OCI-LY1 (cell line): ENCODE measurements around the gene PHLDA2.

Experiments
- H2AFZ ChIP-seq: fragments of 200-600 bp; sonication (generic), shearing (Covaris generic); 2 replicates; pipeline ENCODE4 v1.6.0; 2014; ENCODE audit warnings: antibody characterized with exemption, mild to moderate bottlenecking, low read length
- H3F3A ChIP-seq: fragments of 200-600 bp; sonication (generic), shearing (Covaris generic); 2 replicates; pipeline ENCODE4 v1.6.0; 2014; ENCODE audit warnings: mild to moderate bottlenecking, antibody characterized with exemption, low read length, moderate library complexity; ENCODE audit not compliant: insufficient read depth
- H3K27ac ChIP-seq: fragments of 200-600 bp; sonication (generic); 2 replicates; pipeline ENCODE4 v1.5.1; 2014; ENCODE audit warnings: low read length, mixed run types, mild to moderate bottlenecking, low read depth; ENCODE audit not compliant: poor library complexity, severe bottlenecking
- H3K27me3 ChIP-seq: fragments of 200-600 bp; sonication (generic); 2 replicates; pipeline ENCODE4 v1.6.0; 2014; ENCODE audit warnings: antibody characterized with exemption, mild to moderate bottlenecking, low read length, moderate library complexity; ENCODE audit not compliant: insufficient read depth
- H3K36me3 ChIP-seq: fragments of 200-600 bp; sonication (generic); 2 replicates; pipeline ENCODE4 v1.6.1; 2014; ENCODE audit warnings: mild to moderate bottlenecking, antibody characterized with exemption, low read length, moderate library complexity, mixed read lengths; ENCODE audit not compliant: insufficient read depth
- H3K4me1 ChIP-seq: fragments of 200-600 bp; sonication (generic); 2 replicates; pipeline ENCODE4 v1.5.1; 2014; ENCODE audit warnings: mild to moderate bottlenecking, low read length, moderate library complexity; ENCODE audit not compliant: insufficient read depth, severe bottlenecking
- H3K4me2 ChIP-seq: fragments of 200-600 bp; sonication (generic), shearing (Covaris generic); 2 replicates; pipeline ENCODE4 v1.6.1; 2014; ENCODE audit warnings: low read length
- H3K4me3 ChIP-seq: fragments of 200-600 bp; sonication (generic); 2 replicates; pipeline ENCODE4 v1.5.1; 2014; ENCODE audit warnings: low read length, low read depth, mild to moderate bottlenecking, mixed read lengths; ENCODE audit not compliant: poor library complexity, severe bottlenecking
- H3K79me2 ChIP-seq: fragments of 200-600 bp; shearing (Covaris generic); 2 replicates; pipeline ENCODE4 v1.6.1; 2016; ENCODE audit warnings: mixed run types, low read length, mixed read lengths; ENCODE audit not compliant: insufficient read depth
- H3K9ac ChIP-seq: fragments of 200-600 bp; sonication (generic), shearing (Covaris generic); 2 replicates; pipeline ENCODE4 v1.6.1; 2014; ENCODE audit warnings: mild to moderate bottlenecking, low read length, mixed read lengths
- H3K9me2 ChIP-seq: fragments of 200-600 bp; sonication (generic), shearing (Covaris generic); 2 replicates; pipeline ENCODE4 v1.6.1; 2014; ENCODE audit warnings: low read depth, mild to moderate bottlenecking, low read length, mixed read lengths
- H3K9me3 ChIP-seq: fragments of 200-600 bp; shearing (Covaris generic); 2 replicates; pipeline ENCODE4 v1.6.1; 2014; ENCODE audit warnings: low read length, mixed read lengths
- H4K20me1 ChIP-seq: fragments of 200-600 bp; sonication (generic), shearing (Covaris generic); 2 replicates; pipeline ENCODE4 v1.6.0; 2016; ENCODE audit warnings: mild to moderate bottlenecking, low read length; ENCODE audit not compliant: insufficient read depth
- EZH2 ChIP-seq: fragments of 200-600 bp; sonication (generic), shearing (Covaris generic); IDR thresholded peaks from 2 replicates; pipeline ENCODE4 v1.8.0; 2017; ENCODE audit warnings: borderline replicate concordance, mixed run types, mild to moderate bottlenecking, antibody characterized with exemption, low read length, moderate library complexity, mixed read lengths
- TF ChIP-seq, protein P1 (sequence below): fragments of 200-600 bp; sonication (generic), shearing (Covaris generic); IDR thresholded peaks from 2 replicates; pipeline ENCODE4 v1.5.1; 2017; ENCODE audit warnings: mild to moderate bottlenecking, antibody characterized with exemption, low read length, moderate library complexity, mixed read lengths

Gene PHLDA2

DNA sequence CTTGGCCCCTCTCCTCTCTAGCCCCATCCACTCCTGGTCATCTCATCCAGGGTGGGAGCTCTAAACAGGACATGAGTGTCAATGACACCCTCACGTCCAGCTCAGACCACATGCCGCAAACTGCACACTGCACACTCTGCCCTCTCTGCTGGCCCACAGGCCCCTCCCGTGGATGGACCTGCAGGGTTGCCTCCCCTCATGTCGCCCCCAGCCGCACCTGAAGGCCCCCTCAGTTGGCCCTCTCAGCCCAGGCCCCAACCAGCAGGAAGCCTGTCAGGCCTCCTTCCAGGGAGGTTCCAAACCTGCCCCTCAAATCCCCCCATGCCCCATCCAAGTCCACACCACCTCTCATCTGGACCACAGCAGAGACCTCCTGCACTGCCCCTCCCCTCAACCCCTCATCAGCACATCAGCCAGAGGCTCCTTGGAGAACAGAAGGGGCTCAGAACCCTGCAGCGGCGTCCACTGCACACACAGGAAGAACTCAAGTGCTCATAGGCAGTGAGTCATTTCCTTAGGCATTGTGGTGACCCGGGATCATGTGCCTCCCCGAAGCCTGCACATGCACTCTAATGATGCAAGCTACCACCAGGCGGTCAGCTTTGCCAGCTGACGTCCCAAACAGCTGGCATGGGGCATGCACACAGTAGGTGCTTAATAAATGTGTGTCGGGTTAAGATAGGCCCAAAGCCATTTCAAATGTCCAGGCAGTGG is 30.7 kb downstream of the PHLDA2 start:
- H3K4me2 ChIP-seq, result no peak overlapping the region
- H3K4me3 ChIP-seq, result no peak overlapping the region
- H3K9me3 ChIP-seq, result no peaks in the 10 kb centered on the region
- peaks cover 6% of the 10 kb centered on the region; the same call in 1 of the 2 replicates for H3K27me3 ChIP-seq
- H3K9me2 ChIP-seq, result no peaks in the 10 kb centered on the region
- peaks cover 16% of the 10 kb centered on the region for H3K4me1 ChIP-seq
- no peak overlapping the region for H3K9ac ChIP-seq
- no peaks in the 10 kb centered on the region for H3K36me3 ChIP-seq
- no peaks in the 10 kb centered on the region for H3K79me2 ChIP-seq
- no peak overlapping the region for H3K27ac ChIP-seq
- no peaks in the 10 kb centered on the region for H4K20me1 ChIP-seq
- TF ChIP-seq, protein P1, sequence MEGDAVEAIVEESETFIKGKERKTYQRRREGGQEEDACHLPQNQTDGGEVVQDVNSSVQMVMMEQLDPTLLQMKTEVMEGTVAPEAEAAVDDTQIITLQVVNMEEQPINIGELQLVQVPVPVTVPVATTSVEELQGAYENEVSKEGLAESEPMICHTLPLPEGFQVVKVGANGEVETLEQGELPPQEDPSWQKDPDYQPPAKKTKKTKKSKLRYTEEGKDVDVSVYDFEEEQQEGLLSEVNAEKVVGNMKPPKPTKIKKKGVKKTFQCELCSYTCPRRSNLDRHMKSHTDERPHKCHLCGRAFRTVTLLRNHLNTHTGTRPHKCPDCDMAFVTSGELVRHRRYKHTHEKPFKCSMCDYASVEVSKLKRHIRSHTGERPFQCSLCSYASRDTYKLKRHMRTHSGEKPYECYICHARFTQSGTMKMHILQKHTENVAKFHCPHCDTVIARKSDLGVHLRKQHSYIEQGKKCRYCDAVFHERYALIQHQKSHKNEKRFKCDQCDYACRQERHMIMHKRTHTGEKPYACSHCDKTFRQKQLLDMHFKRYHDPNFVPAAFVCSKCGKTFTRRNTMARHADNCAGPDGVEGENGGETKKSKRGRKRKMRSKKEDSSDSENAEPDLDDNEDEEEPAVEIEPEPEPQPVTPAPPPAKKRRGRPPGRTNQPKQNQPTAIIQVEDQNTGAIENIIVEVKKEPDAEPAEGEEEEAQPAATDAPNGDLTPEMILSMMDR, result no peak
- no peak for TF ChIP-seq EZH2
- no peak overlapping the region for H2AFZ ChIP-seq
- H3F3A ChIP-seq, result no peaks in the 10 kb centered on the region

GRCh38 chr11:2897048-2897447 is 32.2 kb downstream of the PHLDA2 start:
- Histone ChIP-seq H2AFZ (no peak overlapping the region), H3K79me2 (no peaks in the 10 kb centered on the region), H3K4me2 (no peak overlapping the region), H3K4me3 (no peak overlapping the region), H3F3A (no peaks in the 10 kb centered on the region), H3K36me3 (no peaks in the 10 kb centered on the region), H3K4me1 (peaks cover 4% of the 10 kb centered on the region), H3K9me2 (no peaks in the 10 kb centered on the region), H3K9ac (no peak overlapping the region), H3K9me3 (no peaks in the 10 kb centered on the region), H3K27ac (no peak overlapping the region), H4K20me1 (no peaks in the 10 kb centered on the region), H3K27me3 (peaks cover 6% of the 10 kb centered on the region; the same call in 1 of the 2 replicates)
- TF ChIP-seq EZH2, result no peak
- TF ChIP-seq, protein P1, result no peak

DNA sequence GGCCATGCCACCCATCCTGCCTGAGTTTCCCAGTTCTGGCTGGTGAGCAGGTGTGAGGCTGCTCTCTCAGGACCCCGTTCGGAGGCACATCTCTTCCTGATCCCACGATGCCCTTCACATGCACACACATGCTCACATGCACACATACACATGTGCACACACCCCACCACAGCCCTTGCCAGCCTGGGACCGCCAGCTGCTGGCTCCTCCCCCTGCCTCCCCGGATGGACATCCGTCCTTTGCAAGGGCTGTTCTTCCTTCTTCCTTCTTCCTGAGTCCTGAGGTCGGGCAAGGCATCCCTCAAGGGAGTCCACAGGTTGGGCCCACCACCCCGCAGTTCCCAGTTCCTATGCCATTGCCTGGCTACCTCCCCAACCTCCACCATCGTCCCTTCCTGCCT is 33.2 kb downstream of the PHLDA2 start:
- Histone ChIP-seq H3K27me3 (peaks cover 6% of the 10 kb centered on the region; the same call in 1 of the 2 replicates), H3K4me1 (no peaks in the 10 kb centered on the region)

More for the DNA sequence above, 33.2 kb downstream of the PHLDA2 start:
- H3K9me3 ChIP-seq, result no peaks in the 10 kb centered on the region
- H3K9ac ChIP-seq, result no peak overlapping the region
- H3F3A ChIP-seq, result no peaks in the 10 kb centered on the region
- H3K36me3 ChIP-seq, result no peaks in the 10 kb centered on the region
- TF ChIP-seq, protein P1, result no peak
- no peak for TF ChIP-seq EZH2
- H3K4me3 ChIP-seq, result no peak overlapping the region
- H3K27ac ChIP-seq, result no peak overlapping the region
- no peaks in the 10 kb centered on the region for H3K79me2 ChIP-seq
- H3K9me2 ChIP-seq, result no peaks in the 10 kb centered on the region
- H3K4me2 ChIP-seq, result no peak overlapping the region
- H2AFZ ChIP-seq, result no peak overlapping the region
- H4K20me1 ChIP-seq, result no peaks in the 10 kb centered on the region
